ENCODE data around the gene BBC3. TPM values are rescaled to one million over a fixed set of nuclear protein-coding genes. Genes with fewer than 3 reads are reported as not detected.

Gene BBC3, protein sequence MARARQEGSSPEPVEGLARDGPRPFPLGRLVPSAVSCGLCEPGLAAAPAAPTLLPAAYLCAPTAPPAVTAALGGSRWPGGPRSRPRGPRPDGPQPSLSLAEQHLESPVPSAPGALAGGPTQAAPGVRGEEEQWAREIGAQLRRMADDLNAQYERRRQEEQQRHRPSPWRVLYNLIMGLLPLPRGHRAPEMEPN
- 3.5 and 5.9 TPM in 2 replicates for total RNA-seq

GRCh38 chr19:47230921-47231214, at the start of gene BBC3:
Gene BBC3, minus strand, starts transcription at chr19:47231199. Its CDS starts 2,768 bp downstream, at chr19:47228431.

DNA sequence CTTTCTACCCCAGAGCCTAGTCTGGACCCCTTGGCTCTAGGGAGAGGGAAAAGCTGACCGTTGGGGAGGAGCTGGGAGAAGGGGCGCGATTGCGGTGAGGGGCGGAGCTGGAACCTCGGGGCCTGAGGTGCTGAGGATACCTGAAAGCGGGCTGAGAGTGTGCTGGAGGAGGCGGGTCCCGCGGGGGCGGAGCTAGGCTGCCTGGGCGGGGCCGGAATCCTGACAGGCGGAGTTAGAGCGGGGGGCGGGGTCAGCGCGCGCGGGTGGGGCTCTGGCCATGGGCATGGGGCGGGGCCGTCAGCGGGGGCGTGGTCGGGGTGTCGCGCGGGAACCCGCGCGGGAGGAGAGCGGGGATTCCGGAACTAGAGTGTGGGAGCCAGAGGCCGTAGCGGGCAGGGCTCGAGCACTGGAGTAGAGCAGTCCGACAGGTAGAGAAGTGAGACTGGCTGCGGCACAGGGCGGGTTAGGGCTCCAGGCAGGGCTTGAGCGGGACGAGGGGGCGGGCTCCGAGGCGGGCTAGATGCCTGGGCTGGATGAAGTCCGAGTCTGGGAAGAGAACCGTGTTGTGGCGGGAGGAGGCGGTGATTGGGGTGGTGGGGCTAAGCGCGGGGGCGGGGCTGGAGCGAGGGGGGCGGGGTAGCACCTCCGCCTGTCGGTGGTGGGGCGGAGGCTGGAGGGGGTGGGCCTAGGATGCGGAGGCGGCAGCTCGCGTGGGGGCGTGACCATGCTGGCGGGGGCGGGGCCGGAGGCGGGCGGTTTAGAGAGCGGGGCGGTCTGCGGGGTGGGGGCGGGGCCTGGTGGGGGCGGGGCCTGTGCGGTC, 43.3 kb upstream of the BBC3 start, which contains the start of gene INAFM1:
Gene INAFM1 (plus strand): TSS at position 815 of the 820 bp plus-strand sequence. CDS start 35 bp downstream, outside the sequence.

GRCh38 chr19:47255879-47256692, 25.1 kb upstream of the BBC3 start, which contains the start of gene CCDC9:
Gene CCDC9, plus strand, starts transcription at chr19:47256525. Its CDS starts 1,876 bp downstream, at chr19:47258401.

Other genes with a start within 250 kb of the BBC3 start
- gene NPAS1, start 211.4 kb downstream of the BBC3 start, total RNA-seq: 0.51 and 1.7 TPM in 2 replicates
- 72.8 and 136 TPM in 2 replicates for gene TMEM160, start 182.6 kb downstream of the BBC3 start, total RNA-seq
- gene ZC3H4, start 117.4 kb downstream of the BBC3 start, total RNA-seq: 20.0 and 24.6 TPM in 2 replicates
- gene SAE1, start 100.4 kb downstream of the BBC3 start, total RNA-seq: 111 and 123 TPM in 2 replicates
- gene CCDC9, start 25.3 kb upstream of the BBC3 start, total RNA-seq: 12.9 and 13.5 TPM in 2 replicates
- gene INAFM1, start 43.7 kb upstream of the BBC3 start, total RNA-seq: 2.0 and 4.9 TPM in 2 replicates
- gene C5AR1, start 78.7 kb upstream of the BBC3 start, total RNA-seq: 0.35 and 0.65 TPM in 2 replicates
- gene C5AR2, start 101.0 kb upstream of the BBC3 start, total RNA-seq: not detected in 2 replicates
- gene DHX34, start 118.1 kb upstream of the BBC3 start, total RNA-seq: 12.2 and 19.5 TPM in 2 replicates
- gene MEIS3, start 188.3 kb upstream of the BBC3 start, total RNA-seq: 1.8 and 2.8 TPM in 2 replicates
- 0.28 and 1.3 TPM in 2 replicates for gene SLC8A2, start 240.7 kb upstream of the BBC3 start, total RNA-seq